Measurements from ENCODE around the gene SEBOX. TPM values are rescaled to one million over a fixed set of nuclear protein-coding genes. Genes with fewer than 3 reads are reported as not detected.

Gene SEBOX
- polyA plus RNA-seq, 4 donors, result not detected

Other genes with a start within 250 kb of the SEBOX start
- gene TMEM97, start 46.0 kb downstream of the SEBOX start, polyA plus RNA-seq, result 10 to 100 TPM in 2 of 4 donors, 1 to 10 TPM in 2; 1.8 to 33.1 (median 16.7) TPM
- 100 to 1,000 TPM in 2 of 4 donors, 10 to 100 TPM in 2; 39.3 to 135 (median 78.6) TPM for gene IFT20, start 29.7 kb downstream of the SEBOX start, polyA plus RNA-seq
- gene TNFAIP1, start 29.4 kb downstream of the SEBOX start, polyA plus RNA-seq, result 10 to 100 TPM; 16.1 to 30.6 (median 17.5) TPM
- 10 to 100 TPM; 61.5 to 73.2 (median 68.7) TPM for gene POLDIP2, start 7.7 kb downstream of the SEBOX start, polyA plus RNA-seq
- gene VTN, start 5.1 kb upstream of the SEBOX start, polyA plus RNA-seq, result 10 to 100 TPM in 1 of 4 donors, 1 to 10 TPM in 3; 1.3 to 20.9 (median 2.2) TPM
- 10 to 100 TPM in 3 of 4 donors, 1 to 10 TPM in 1; 8.9 to 19.0 (median 10.9) TPM for gene SARM1, start 6.5 kb upstream of the SEBOX start, polyA plus RNA-seq
- 100 to 1,000 TPM in 1 of 4 donors, 10 to 100 TPM in 3; 11.0 to 147 (median 60.8) TPM for gene SLC46A1, start 41.0 kb upstream of the SEBOX start, polyA plus RNA-seq
- gene SLC13A2, start 108.4 kb upstream of the SEBOX start, polyA plus RNA-seq, result 100 to 1,000 TPM in 3 of 4 donors, 10 to 100 TPM in 1; 40.5 to 320 (median 211) TPM
- gene FOXN1, start 141.1 kb upstream of the SEBOX start, polyA plus RNA-seq, result under 1 TPM in 1 of 4 donors, not detected in 3; 0.16 TPM
- gene UNC119, start 187.4 kb upstream of the SEBOX start, polyA plus RNA-seq, result 10 to 100 TPM; 14.6 to 57.0 (median 29.9) TPM
- 100 to 1,000 TPM in 1 of 4 donors, 10 to 100 TPM in 3; 24.8 to 131 (median 39.8) TPM for gene PIGS, start 206.3 kb upstream of the SEBOX start, polyA plus RNA-seq
- 10 to 100 TPM; 27.6 to 85.0 (median 42.9) TPM for gene ALDOC, start 211.7 kb upstream of the SEBOX start, polyA plus RNA-seq
- gene SPAG5, start 233.8 kb upstream of the SEBOX start, polyA plus RNA-seq, result 10 to 100 TPM; 20.3 to 39.3 (median 35.4) TPM
- 10 to 100 TPM in 1 of 4 donors, 1 to 10 TPM in 1, under 1 TPM in 2; 0.22 to 13.0 (median 1.9) TPM for gene RSKR, start 249.0 kb upstream of the SEBOX start, polyA plus RNA-seq

Data from small intestine (tissue), 4 donors.